Fibroblast of upper back skin (primary cell): ENCODE results near the gene AP3B1.

Experiments
- DNase-seq: peaks from one replicate; pipeline ENCODE4 v3.0.0-alpha.2; 2013

AP3B1 gene

GRCh38 chr5:77996943-77997342 lies 297.6 kb downstream of the AP3B1 start:
- DNase-seq: no peak

GRCh38 chr5:77995793-77996409 lies 298.6 kb downstream of the AP3B1 start:
- DNase-seq: no peak

GRCh38 chr5:77994943-77995342 lies 299.6 kb downstream of the AP3B1 start:
- no peak for DNase-seq

GRCh38 chr5:77993855-77994318 lies 300.6 kb downstream of the AP3B1 start:
- DNase-seq: no peak

- no peak for DNase-seq
Observed at GRCh38 chr5:77993141-77993854, 301.2 kb downstream of the AP3B1 start.

GRCh38 chr5:77991084-77991483 lies 303.4 kb downstream of the AP3B1 start:
- no peak for DNase-seq

- DNase-seq: no peak
Observed at GRCh38 chr5:77990020-77990419, 304.5 kb downstream of the AP3B1 start.

- no peak for DNase-seq
Observed at GRCh38 chr5:77987988-77988387, 306.5 kb downstream of the AP3B1 start.

GRCh38 chr5:77987331-77987730 lies 307.2 kb downstream of the AP3B1 start:
- DNase-seq: no peak

- no peak for DNase-seq
Observed at GRCh38 chr5:77986261-77986660, 308.2 kb downstream of the AP3B1 start.

GRCh38 chr5:77985247-77985646 lies 309.3 kb downstream of the AP3B1 start:
- DNase-seq: no peak

- DNase-seq: no peak
Observed at GRCh38 chr5:77984587-77984986, 309.9 kb downstream of the AP3B1 start.

- no peak for DNase-seq
Observed at GRCh38 chr5:77983482-77984199, 310.9 kb downstream of the AP3B1 start.

- DNase-seq: no peak
Observed at GRCh38 chr5:77981820-77982219, 312.7 kb downstream of the AP3B1 start.

GRCh38 chr5:77974576-77974975 lies 319.9 kb downstream of the AP3B1 start:
- DNase-seq: no peak

- DNase-seq: no peak
Observed at GRCh38 chr5:77973253-77973609, 321.3 kb downstream of the AP3B1 start.

- no peak for DNase-seq
Observed at GRCh38 chr5:77972469-77973252, 321.8 kb downstream of the AP3B1 start.

GRCh38 chr5:77971776-77972468 lies 322.6 kb downstream of the AP3B1 start:
- no peak for DNase-seq

- DNase-seq: no peak
Observed at GRCh38 chr5:77970891-77971290, 323.6 kb downstream of the AP3B1 start.

GRCh38 chr5:77963795-77964194 lies 330.7 kb downstream of the AP3B1 start:
- DNase-seq: no peak

GRCh38 chr5:77960863-77961396 lies 333.6 kb downstream of the AP3B1 start:
- DNase-seq: no peak

- no peak for DNase-seq
Observed at GRCh38 chr5:77960305-77960704, 334.2 kb downstream of the AP3B1 start.
